Astrocyte (in vitro differentiated cells and primary cell): ENCODE measurements around the gene SLC6A16. TPM values are rescaled to one million over a fixed set of nuclear protein-coding genes. Genes with fewer than 3 reads are reported as not detected.

Source experiments
- DNase-seq: peaks from one replicate; pipeline ENCODE4 v3.0.0-alpha.2; 2010; ENCODE audit warnings: low read depth
- FAIRE-seq: peaks from 2 replicates; lab custom pipeline; 2011; peaks lifted over from hg19 to GRCh38; lab: Jason Lieb, UNC
- H2AFZ ChIP-seq: 2 replicates; pipeline ENCODE4 v1.6.0; 2012; ENCODE audit warnings: low read depth, low read length, inconsistent platforms
- H3K27ac ChIP-seq: 2 replicates; pipeline ENCODE4 v1.5.1; 2011; ENCODE audit warnings: low read depth, low read length, inconsistent platforms
- H3K27me3 ChIP-seq: 2 replicates; pipeline ENCODE4 v1.6.0; 2011; ENCODE audit warnings: low read length, inconsistent platforms; ENCODE audit not compliant: insufficient read depth
- H3K36me3 ChIP-seq: 2 replicates; pipeline ENCODE4 v1.5.1; 2011; ENCODE audit warnings: low read length, inconsistent platforms; ENCODE audit not compliant: insufficient read depth
- H3K4me1 ChIP-seq: 2 replicates; pipeline ENCODE4 v1.5.1; 2011; ENCODE audit warnings: low read length, inconsistent platforms; ENCODE audit not compliant: insufficient read depth
- H3K4me2 ChIP-seq: 2 replicates; pipeline ENCODE4 v1.6.0; 2012; ENCODE audit warnings: low read length, inconsistent platforms
- H3K4me3 ChIP-seq: 2 replicates; pipeline ENCODE4 v1.5.1; 2011; ENCODE audit warnings: low read depth, mild to moderate bottlenecking, low read length, inconsistent platforms; ENCODE audit not compliant: insufficient read depth
- H3K79me2 ChIP-seq: 2 replicates; pipeline ENCODE4 v1.6.0; 2012; ENCODE audit warnings: mild to moderate bottlenecking, low read length, inconsistent platforms; ENCODE audit not compliant: insufficient read depth
- H3K9ac ChIP-seq: 2 replicates; pipeline ENCODE4 v1.6.0; 2012; ENCODE audit warnings: mild to moderate bottlenecking, low read length, inconsistent platforms
- H3K9me3 ChIP-seq: 2 replicates; pipeline ENCODE4 v1.5.1; 2012; ENCODE audit warnings: low read depth, mild to moderate bottlenecking, low read length, inconsistent platforms; ENCODE audit not compliant: insufficient read depth
- H4K20me1 ChIP-seq: 2 replicates; pipeline ENCODE4 v1.6.0; 2012; ENCODE audit warnings: low read length, inconsistent platforms; ENCODE audit not compliant: insufficient read depth
- H3K27ac Mint-ChIP-seq: one replicate; pipeline ENCODE4 v1.8.0; 2021; ENCODE audit warnings: mild to moderate bottlenecking, mixed read lengths; ENCODE audit not compliant: unreplicated experiment
- H3K27me3 Mint-ChIP-seq: one replicate; pipeline ENCODE4 v1.8.0; 2021; ENCODE audit warnings: low read depth, mixed read lengths; ENCODE audit not compliant: unreplicated experiment
- H3K36me3 Mint-ChIP-seq: one replicate; pipeline ENCODE4 v1.8.0; 2021; ENCODE audit warnings: low read depth, mixed read lengths; ENCODE audit not compliant: unreplicated experiment
- H3K4me1 Mint-ChIP-seq: one replicate; pipeline ENCODE4 v1.8.0; 2021; ENCODE audit warnings: low read depth, mixed read lengths; ENCODE audit not compliant: unreplicated experiment
- H3K4me3 Mint-ChIP-seq: one replicate; pipeline ENCODE4 v1.8.0; 2021; ENCODE audit warnings: mild to moderate bottlenecking, moderate library complexity, mixed read lengths; ENCODE audit not compliant: unreplicated experiment
- H3K9me3 Mint-ChIP-seq: one replicate; pipeline ENCODE4 v1.8.0; 2021; ENCODE audit warnings: mild to moderate bottlenecking, mixed read lengths; ENCODE audit not compliant: unreplicated experiment
- CTCF ChIP-seq: IDR thresholded peaks from 2 replicates; pipeline ENCODE4 v1.5.1; 2011; ENCODE audit warnings: low read depth, mild to moderate bottlenecking, inconsistent platforms, low read length, moderate library complexity; ENCODE audit not compliant: insufficient read depth
- EZH2 ChIP-seq: IDR thresholded peaks from 2 replicates; pipeline ENCODE4 v1.6.1; 2012; ENCODE audit warnings: mild to moderate bottlenecking, low read length, inconsistent platforms; ENCODE audit not compliant: insufficient read depth
- total RNA-seq: library from RNA; stranded (reverse); gene quantifications from 2 replicates; pipeline ENCODE4 v1.2.1, GENCODE V29; 2021

Gene SLC6A16
- total RNA-seq, 1 donor from 2014 or later = 4.6 TPM

GRCh38 chr19:49336482-49337266, 11.7 kb upstream of the SLC6A16 start:
- no peak overlapping the region for H3K27ac Mint-ChIP-seq
- no peaks in the 10 kb centered on the region for H3K27me3 ChIP-seq

GRCh38 chr19:49335784-49336481, 10.9 kb upstream of the SLC6A16 start:
- H3K4me1 Mint-ChIP-seq = peaks cover 8% of the 10 kb centered on the region
- peaks cover 5% of the 10 kb centered on the region for H3K27me3 Mint-ChIP-seq
- Histone ChIP-seq H3K4me1 (peaks cover 6% of the 10 kb centered on the region), H3K9me3 (no peaks in the 10 kb centered on the region), H3K27ac (no peak overlapping the region), H3K4me3 (no peak overlapping the region), H4K20me1 (peaks cover 24% of the 10 kb centered on the region), H3K36me3 (no peaks in the 10 kb centered on the region), H3K27me3 (no peaks in the 10 kb centered on the region), H2AFZ (no peak overlapping the region), H3K79me2 (no peaks in the 10 kb centered on the region), H3K4me2 (no peak overlapping the region), H3K9ac (no peak overlapping the region)
- H3K27ac Mint-ChIP-seq = no peak overlapping the region
- H3K36me3 Mint-ChIP-seq = peaks cover 15% of the 10 kb centered on the region
- FAIRE-seq (no peak), DNase-seq (no peak)
- H3K9me3 Mint-ChIP-seq = peaks cover 3% of the 10 kb centered on the region
- no peak overlapping the region for H3K4me3 Mint-ChIP-seq
- no peak for TF ChIP-seq EZH2
- TF ChIP-seq CTCF = no peak

More at GRCh38 chr19:49336482-49337266, 11.7 kb upstream of the SLC6A16 start:
- Mint-ChIP-seq H3K4me1 (peaks cover 8% of the 10 kb centered on the region), H3K27me3 (peaks cover 5% of the 10 kb centered on the region), H3K36me3 (peaks cover 18% of the 10 kb centered on the region), H3K9me3 (peaks cover 3% of the 10 kb centered on the region), H3K4me3 (no peak overlapping the region)
- DNase-seq = no peak
- peaks cover 31% of the 10 kb centered on the region for H4K20me1 ChIP-seq
- no peak overlapping the region for H3K4me3 ChIP-seq
- FAIRE-seq = no peak
- H3K9me3 ChIP-seq = no peaks in the 10 kb centered on the region
- no peak overlapping the region for H3K9ac ChIP-seq
- H3K4me1 ChIP-seq = peaks cover 6% of the 10 kb centered on the region
- no peak overlapping the region for H3K27ac ChIP-seq
- no peak overlapping the region for H3K4me2 ChIP-seq
- H3K79me2 ChIP-seq = no peaks in the 10 kb centered on the region
- peaks cover 4% of the 10 kb centered on the region for H3K36me3 ChIP-seq
- H2AFZ ChIP-seq = no peak overlapping the region
- TF ChIP-seq EZH2 = no peak
- TF ChIP-seq CTCF = no peak
